Subcutaneous abdominal adipose tissue (tissue), 5 donors: Measurements from ENCODE around the gene IGSF23.

Experiments used
- H3K27ac ChIP-seq: one replicate; pipeline ENCODE4 v1.7.0; 2013; ENCODE audit warnings: low read depth, mild to moderate bottlenecking, inconsistent platforms, low read length, moderate library complexity
- H3K27me3 ChIP-seq, 5 donors: one replicate each; pipeline ENCODE4 v1.7.0; 2013; ENCODE audit warnings: low read length in 5 of 5, inconsistent platforms in 1 of 5; ENCODE audit not compliant: control insufficient read depth in 5 of 5, insufficient read depth in 4 of 5
- H3K36me3 ChIP-seq, 5 donors: one replicate each; pipeline ENCODE4 v1.7.0; 2013; ENCODE audit warnings: low read length in 5 of 5; ENCODE audit not compliant: control insufficient read depth in 5 of 5, insufficient read depth in 5 of 5
- H3K4me1 ChIP-seq, 5 donors: one replicate each; pipeline ENCODE4 v1.7.0; 2013; ENCODE audit warnings: low read length in 5 of 5, mild to moderate bottlenecking in 3 of 5, moderate library complexity in 1 of 5; ENCODE audit not compliant: control insufficient read depth in 5 of 5, insufficient read depth in 5 of 5
- H3K4me3 ChIP-seq, 5 donors: one replicate each; pipeline ENCODE4 v1.7.0; 2013; ENCODE audit warnings: low read length in 5 of 5, low read depth in 1 of 5
- H3K9ac ChIP-seq, 5 donors: one replicate each; pipeline ENCODE4 v1.7.0; 2013; ENCODE audit warnings: low read length in 5 of 5, mild to moderate bottlenecking in 4 of 5, moderate library complexity in 3 of 5
- H3K9me3 ChIP-seq, 5 donors: one replicate each; pipeline ENCODE4 v1.7.0; 2013; ENCODE audit warnings: low read length in 5 of 5; ENCODE audit not compliant: control insufficient read depth in 5 of 5
- donor health status: healthy.
- donor health status: healthy.
- donor health status: healthy.
- donor health status: healthy.
- donor health status: healthy.

The IGSF23 gene

DNA sequence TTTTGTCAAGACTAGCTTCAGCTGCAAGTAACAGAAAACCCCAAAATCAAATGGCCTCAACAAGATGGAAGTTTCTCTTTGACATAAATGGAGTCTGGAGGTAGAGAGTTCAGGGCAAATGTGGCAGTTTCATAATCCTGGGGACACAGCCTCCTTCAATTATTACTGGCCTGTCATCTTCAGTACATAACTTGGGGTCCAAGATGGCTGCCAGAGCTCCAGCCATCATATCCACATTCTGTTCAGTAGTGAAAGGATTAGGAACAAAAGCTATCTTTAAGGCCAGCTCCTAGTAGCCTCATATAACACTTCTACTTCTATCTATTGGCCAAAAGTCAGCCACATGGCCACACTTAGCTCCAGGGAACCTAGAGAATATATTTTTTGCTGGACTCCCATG is 15.0 kb upstream of the IGSF23 start:
- Histone ChIP-seq H3K4me1 (peaks cover 0 to 4% (median 0%) of the 10 kb centered on the region in 5 donors), H3K9ac (no peak overlapping the region), H3K9me3 (peaks cover 0 to 9% (median 7%) of the 10 kb centered on the region in 5 donors), H3K27me3 (peaks cover 0 to 14% (median 0%) of the 10 kb centered on the region in 5 donors), H3K27ac (no peak overlapping the region), H3K4me3 (no peak overlapping the region), H3K36me3 (no peaks in the 10 kb centered on the region)

DNA sequence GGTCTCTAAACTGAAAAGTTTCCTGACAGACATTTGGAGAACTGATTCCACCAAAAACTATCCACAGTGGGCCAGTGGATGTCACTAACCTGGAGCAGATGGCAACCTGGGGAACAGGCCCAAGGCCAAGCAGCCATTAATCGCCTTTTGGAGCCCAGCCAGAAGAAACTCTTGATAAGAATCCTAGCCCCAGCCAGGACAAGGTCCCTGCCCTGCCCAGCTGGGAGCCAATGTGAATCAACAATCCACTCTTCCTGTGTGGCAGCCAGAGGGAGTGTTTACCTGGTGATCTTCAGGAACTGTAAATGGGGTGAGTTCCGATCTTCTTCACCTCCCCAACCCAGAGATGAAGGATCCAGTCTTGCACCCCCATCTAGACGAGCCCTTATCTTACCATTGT is 14.5 kb upstream of the IGSF23 start:
- peaks cover 0 to 9% (median 0%) of the 10 kb centered on the region in 5 donors for H3K4me1 ChIP-seq
- no peak overlapping the region for H3K27ac ChIP-seq
- no peak overlapping the region for H3K4me3 ChIP-seq
- no peak overlapping the region for H3K9ac ChIP-seq
- H3K36me3 ChIP-seq, result no peaks in the 10 kb centered on the region
- peaks cover 0 to 14% (median 0%) of the 10 kb centered on the region in 5 donors for H3K27me3 ChIP-seq
- H3K9me3 ChIP-seq, result peaks cover 0 to 9% (median 7%) of the 10 kb centered on the region in 5 donors

DNA sequence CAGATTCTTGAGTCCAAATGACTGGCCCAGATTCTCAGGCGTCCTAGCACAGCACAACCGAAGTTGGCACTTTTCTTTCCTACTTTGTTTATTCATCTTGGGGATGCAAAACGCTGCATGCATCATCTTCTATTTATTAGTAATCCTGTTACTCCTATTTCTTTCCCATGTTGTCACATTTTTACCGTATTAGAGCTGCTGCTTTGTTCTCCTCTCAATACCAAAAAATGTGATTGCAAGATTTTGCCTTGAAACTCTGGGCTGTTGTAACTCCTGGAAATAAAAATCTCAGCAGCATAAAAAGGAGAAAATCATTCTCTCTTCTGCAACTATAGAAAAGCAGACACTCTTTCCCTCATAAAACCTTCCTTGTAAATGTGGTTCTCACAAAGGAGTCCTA is 12.9 kb upstream of the IGSF23 start:
- Histone ChIP-seq H3K4me1 (peaks cover 0 to 16% (median 0%) of the 10 kb centered on the region in 5 donors), H3K9ac (no peak overlapping the region), H3K36me3 (no peaks in the 10 kb centered on the region), H3K9me3 (peaks cover 0 to 9% (median 7%) of the 10 kb centered on the region in 5 donors), H3K27ac (no peak overlapping the region), H3K27me3 (peaks cover 0 to 14% (median 0%) of the 10 kb centered on the region in 5 donors), H3K4me3 (no peak overlapping the region)

DNA sequence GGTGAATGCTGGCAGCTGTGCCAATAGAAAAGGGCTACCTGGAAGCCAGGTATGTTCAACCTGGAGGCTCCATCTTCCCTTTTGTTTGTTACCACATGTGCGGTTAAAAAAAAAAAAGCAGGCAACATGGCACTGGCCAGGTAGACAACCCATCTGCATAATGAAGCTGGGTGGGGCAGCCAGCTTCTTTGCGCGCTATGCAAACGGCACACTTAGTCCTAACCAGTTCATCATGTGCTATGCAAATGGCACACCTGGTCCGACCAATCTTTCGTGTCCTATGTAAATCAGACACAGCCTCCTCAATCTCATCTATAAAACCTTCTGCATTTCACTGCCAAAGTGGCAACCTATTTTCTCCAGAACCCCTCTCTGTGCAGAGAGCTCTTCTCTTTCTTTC is 11.3 kb upstream of the IGSF23 start:
- Histone ChIP-seq H3K9me3 (peaks cover 0 to 9% (median 7%) of the 10 kb centered on the region in 5 donors), H3K4me1 (peaks cover 0 to 25% (median 0%) of the 10 kb centered on the region in 5 donors), H3K36me3 (no peaks in the 10 kb centered on the region), H3K4me3 (no peak overlapping the region), H3K9ac (no peak overlapping the region), H3K27me3 (peaks cover 0 to 9% (median 4%) of the 10 kb centered on the region in 5 donors), H3K27ac (no peak overlapping the region)

DNA sequence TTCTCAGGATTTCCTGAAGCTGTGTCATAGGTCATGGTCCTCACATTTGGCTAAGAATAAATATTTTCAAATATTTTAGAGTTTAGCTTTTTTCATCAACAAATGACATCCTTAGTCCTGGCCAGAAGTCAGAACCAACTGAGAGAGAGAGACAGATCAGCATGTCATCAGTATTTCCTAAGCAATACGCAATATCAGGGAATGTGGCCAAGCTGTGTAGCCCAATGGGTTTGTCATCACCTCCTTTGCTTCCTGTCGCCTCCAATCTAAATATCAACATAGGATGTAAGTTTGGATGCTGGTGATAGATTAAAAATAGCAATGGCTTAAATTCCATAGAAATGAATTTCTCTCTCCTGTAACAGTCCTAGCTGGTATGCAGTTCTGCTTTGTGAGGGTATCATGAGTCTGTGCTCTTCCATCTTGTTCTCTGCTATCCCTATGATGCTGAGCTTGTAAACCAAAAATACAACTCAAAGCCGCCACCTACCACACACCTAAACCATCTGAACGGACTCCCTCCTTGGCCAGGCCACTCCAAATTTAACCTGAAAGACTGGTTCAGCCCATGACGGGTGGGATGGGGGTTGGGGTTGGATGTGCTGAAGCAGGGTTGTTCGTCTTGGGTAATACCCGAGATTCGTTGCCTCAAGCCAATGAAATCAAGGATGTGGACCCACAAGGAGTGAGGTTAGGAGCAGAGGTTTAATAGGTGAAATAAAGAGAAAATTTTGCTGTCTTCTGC is 10.0 kb upstream of the IGSF23 start:
- Histone ChIP-seq H3K36me3 (no peaks in the 10 kb centered on the region), H3K4me3 (no peak overlapping the region), H3K27ac (peak overlapping the region; percentile 29), H3K4me1 (peaks cover 3 to 38% (median 3%) of the 10 kb centered on the region in 5 donors), H3K9me3 (peaks cover 0 to 5% (median 1%) of the 10 kb centered on the region in 5 donors), H3K9ac (no peak overlapping the region), H3K27me3 (peaks cover 0 to 9% (median 4%) of the 10 kb centered on the region in 5 donors)

DNA sequence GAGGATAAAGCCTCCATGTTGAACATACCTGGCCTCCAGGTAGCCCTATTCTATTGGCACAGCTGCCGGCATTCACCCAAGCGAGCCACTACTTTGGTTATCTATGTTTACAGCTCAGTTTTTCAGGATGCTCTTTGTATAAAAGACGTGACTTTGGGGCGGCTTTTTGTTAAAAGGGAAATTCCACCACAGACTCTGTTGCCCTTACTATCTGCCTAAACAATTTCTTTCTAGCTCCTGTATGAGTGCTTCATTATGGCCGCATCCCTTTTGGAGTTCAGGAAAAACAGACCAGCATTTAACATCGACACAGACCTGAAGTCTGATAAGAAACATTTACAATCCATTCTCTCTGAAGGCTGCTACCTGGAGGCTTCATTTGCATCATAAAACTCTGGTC is 9.1 kb upstream of the IGSF23 start:
- Histone ChIP-seq H3K36me3 (no peaks in the 10 kb centered on the region), H3K27me3 (peaks cover 0 to 7% (median 0%) of the 10 kb centered on the region in 5 donors), H3K9ac (no peak overlapping the region), H3K27ac (no peak overlapping the region), H3K9me3 (no peaks in the 10 kb centered on the region), H3K4me3 (no peak overlapping the region), H3K4me1 (peaks cover 3 to 39% (median 3%) of the 10 kb centered on the region in 5 donors)

DNA sequence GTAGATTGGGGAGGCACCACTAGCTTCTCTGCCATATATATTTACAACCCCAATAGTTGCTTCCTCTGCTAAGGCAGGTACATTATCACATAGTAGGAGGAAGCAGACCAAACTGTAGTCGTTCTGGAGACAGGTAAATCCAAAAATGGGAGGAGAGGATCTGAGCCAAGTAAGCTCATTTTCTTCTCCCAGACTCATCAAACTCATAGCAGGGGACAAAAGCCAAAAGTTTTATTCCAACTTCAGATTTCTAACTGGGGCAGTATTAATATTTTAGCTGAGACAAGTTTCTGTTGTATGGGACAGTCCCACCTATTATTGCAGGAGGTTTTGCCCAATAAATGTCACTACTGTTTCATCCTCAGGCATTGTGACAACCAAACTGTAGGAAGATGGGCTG is 7.8 kb upstream of the IGSF23 start:
- Histone ChIP-seq H3K27me3 (peaks cover 0 to 4% (median 0%) of the 10 kb centered on the region in 5 donors), H3K27ac (no peak overlapping the region), H3K9ac (no peak overlapping the region), H3K36me3 (no peaks in the 10 kb centered on the region), H3K4me3 (no peak overlapping the region), H3K9me3 (no peaks in the 10 kb centered on the region), H3K4me1 (peaks cover 3 to 39% (median 3%) of the 10 kb centered on the region in 5 donors)

DNA sequence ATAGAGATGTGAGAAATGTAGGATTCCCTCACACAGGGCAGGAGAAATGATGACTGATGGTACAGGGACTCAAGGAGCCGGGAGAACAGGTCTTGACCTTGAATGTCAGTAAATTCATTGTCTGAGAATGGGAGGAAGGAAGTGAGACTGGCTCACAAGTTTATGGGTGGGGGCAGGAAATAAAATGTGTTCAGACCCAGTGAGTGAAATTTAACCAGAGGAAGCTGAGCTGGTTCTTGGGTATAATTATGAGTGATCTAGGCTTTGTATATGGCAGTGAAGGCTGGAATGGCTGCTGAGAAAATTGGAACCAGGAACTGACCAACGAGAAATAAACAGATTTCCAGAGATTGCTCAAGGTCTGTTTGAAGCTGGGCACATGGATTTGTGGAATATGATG is 6.3 kb upstream of the IGSF23 start:
- H3K4me1 ChIP-seq, result peaks cover 3 to 39% (median 3%) of the 10 kb centered on the region in 5 donors
- no peak overlapping the region for H3K9ac ChIP-seq
- H3K9me3 ChIP-seq, result no peaks in the 10 kb centered on the region
- no peak overlapping the region for H3K4me3 ChIP-seq
- no peaks in the 10 kb centered on the region for H3K36me3 ChIP-seq
- peaks cover 0 to 4% (median 0%) of the 10 kb centered on the region in 5 donors for H3K27me3 ChIP-seq
- no peak overlapping the region for H3K27ac ChIP-seq

DNA sequence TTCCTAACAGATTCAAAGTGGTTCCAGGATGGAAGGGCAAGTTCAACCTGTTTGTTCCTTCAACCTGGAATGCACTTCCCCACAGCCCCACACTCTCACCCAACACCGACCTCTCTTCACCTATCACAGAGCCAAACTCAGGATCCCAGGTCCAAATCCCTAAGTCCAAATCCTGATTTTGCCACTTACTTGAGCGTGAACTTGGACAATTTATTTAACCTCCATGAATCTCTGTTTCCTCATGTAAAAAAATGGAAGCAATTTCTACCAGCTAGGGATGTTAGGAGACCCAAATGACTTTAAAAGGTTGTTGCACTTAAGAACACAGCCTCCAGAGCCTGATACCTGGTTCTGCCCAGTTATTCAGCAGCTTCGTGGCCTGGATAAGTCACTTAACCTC is 5.4 kb upstream of the IGSF23 start:
- peaks cover 3 to 39% (median 3%) of the 10 kb centered on the region in 5 donors for H3K4me1 ChIP-seq
- H3K9ac ChIP-seq, result no peak overlapping the region
- no peak overlapping the region for H3K27ac ChIP-seq
- no peaks in the 10 kb centered on the region for H3K36me3 ChIP-seq
- no peaks in the 10 kb centered on the region for H3K9me3 ChIP-seq
- no peak overlapping the region for H3K4me3 ChIP-seq
- peaks cover 0 to 4% (median 3%) of the 10 kb centered on the region in 5 donors for H3K27me3 ChIP-seq

DNA sequence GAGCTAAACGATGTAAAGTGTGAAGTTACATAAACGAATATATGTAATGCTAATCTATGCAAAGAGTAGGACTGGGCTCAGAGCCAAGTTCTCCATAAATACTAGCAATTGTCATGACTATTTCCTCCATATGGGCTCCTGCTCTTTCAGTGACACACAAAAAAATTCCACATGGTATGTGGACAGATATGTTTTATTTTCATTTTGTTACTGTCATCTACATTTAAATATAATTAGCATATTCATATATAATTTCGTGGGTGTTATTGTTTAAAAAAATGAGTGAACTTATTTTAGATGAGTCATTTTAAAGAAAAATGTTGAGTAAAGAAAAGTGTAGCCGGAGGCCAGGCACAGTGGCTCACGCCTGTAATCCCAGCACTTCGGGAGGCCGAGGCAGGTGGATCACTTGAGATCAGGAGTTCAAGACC is 5.0 kb upstream of the IGSF23 start:
- Histone ChIP-seq H3K4me3 (no peak overlapping the region), H3K9me3 (no peaks in the 10 kb centered on the region), H3K4me1 (peaks cover 3 to 34% (median 3%) of the 10 kb centered on the region in 5 donors), H3K9ac (no peak overlapping the region), H3K27ac (no peak overlapping the region), H3K27me3 (peaks cover 0 to 5% (median 3%) of the 10 kb centered on the region in 5 donors), H3K36me3 (no peaks in the 10 kb centered on the region)
